Esophagus muscularis mucosa (tissue), 4 donors: Measurements from ENCODE around the gene TUBA4A.

Experiments used
- CTCF ChIP-seq, 3 experiments: fragments of 200-600 bp in 2 of 3; fragments of 450-650 bp in 1 of 3; sonication (generic) in 2 of 3; IDR thresholded peaks; one replicate each; pipeline ENCODE4 v1.5.1; 2017 to 2019; ENCODE audit warnings: antibody characterized with exemption in 3 of 3, mild to moderate bottlenecking in 2 of 3, moderate library complexity in 1 of 3
- EP300 ChIP-seq: sonication (generic); formaldehyde crosslinking; IDR thresholded peaks from one replicate; pipeline ENCODE4 v1.6.1; 2017; ENCODE audit warnings: antibody characterized with exemption
- POLR2A ChIP-seq: fragments of 450-650 bp; IDR thresholded peaks from one replicate; pipeline ENCODE4 v1.6.1; 2017; ENCODE audit warnings: antibody characterized with exemption, moderate library complexity, mild to moderate bottlenecking, low read depth
- POLR2AphosphoS5 ChIP-seq, 2 donors: sonication (generic); formaldehyde crosslinking; IDR thresholded peaks; one replicate each; pipeline ENCODE4 v1.6.1; 2017; ENCODE audit warnings: antibody characterized with exemption in 2 of 2

- no peak for TF ChIP-seq CTCF (IDR thresholded peaks at IDR 0.05)
- TF ChIP-seq EP300: no peak
- TF ChIP-seq POLR2AphosphoS5 (IDR thresholded peaks at IDR 0.05): no peak
- no peak for TF ChIP-seq POLR2A
These were observed 18.6 kb upstream of the TUBA4A start for GRCh38 chr2:219272356-219272755.
